ENCODE results near the gene GMPS. TPM values are rescaled to one million over a fixed set of nuclear protein-coding genes. Genes with fewer than 3 reads are reported as not detected.
"Not testable (repeated sequence)": the region's sequence is repeated elsewhere in the genome, so short reads cannot be mapped to it uniquely, and the experiment has no call there.

Gene GMPS
- total RNA-seq (10 to 100 TPM; 40.2 to 43.2 TPM), polyA plus RNA-seq (10 to 100 TPM; 14.9 to 21.8 TPM)
- long read RNA-seq, donor 1, full-length matches to known transcripts: 86 of 109 reads
- long read RNA-seq, donor 1, partial matches to known transcripts: 12 of 109 reads
- long read RNA-seq, donor 1, other reads (novel, unspliced or antisense): 11 of 109 reads
- long read RNA-seq, donor 2, full-length matches to known transcripts: 14 of 18 reads
- long read RNA-seq, donor 2, partial matches to known transcripts: 3 of 18 reads
- long read RNA-seq, donor 2, other reads (novel, unspliced or antisense): 1 of 18 reads

GRCh38 chr3:155870133-155870944, at the start of gene GMPS:
GMPS (plus strand) TSS chr3:155870650; CDS start chr3:155870871, 221 bp downstream.
- WGBS, 2 donors: 0 to 1% methylated on average over 41 to 83 of the region's 83 CpGs
- peak within 1 kb of the TSS; percentile 57 to 71 for H3K27ac ChIP-seq (ENCODE audit: low read depth in 1 of 2, low read length in 2 of 2)
- intact Hi-C loops (cut with DNase I): loop anchor here (1.0 to 10.0 kb wide), 3 partner anchors 16 to 66 kb away; partner anchors contain the start of genes C3orf33 (in 1 of the 2) and SLC33A1 (in 1 of the 2)

GRCh38 chr3:155828490-155829098, 41.9 kb upstream of the GMPS start:
- DNase-seq; H3K4me3 ChIP-seq (ENCODE audit: low read length in 2 of 2); H3K4me1 ChIP-seq (ENCODE audit: control insufficient read depth in 1 of 2, insufficient read depth in 2 of 2, low read length in 2 of 2); intact Hi-C loops (cut with DNase I); H3K27ac ChIP-seq (ENCODE audit: low read depth in 1 of 2, low read length in 2 of 2); H3K9me3 ChIP-seq (ENCODE audit: control insufficient read depth, low read length); H3K36me3 ChIP-seq (ENCODE audit: control insufficient read depth in 1 of 2, insufficient read depth in 2 of 2, low read length in 1 of 2); ATAC-seq (ENCODE audit: low FRiP score); H3K27me3 ChIP-seq (ENCODE audit: control insufficient read depth in 1 of 2, insufficient read depth in 2 of 2, low read length in 1 of 2): not testable (repeated sequence)
- WGBS, 2 donors: 96 to 98% methylated on average over 13 of the region's 13 CpGs

More at GRCh38 chr3:155870133-155870944, at the start of gene GMPS:
- Histone ChIP-seq H3K9me3 (ENCODE audit: control insufficient read depth, low read length) (no peaks in the 10 kb centered on the region), H3K27me3 (ENCODE audit: control insufficient read depth in 1 of 2, insufficient read depth in 2 of 2, low read length in 1 of 2) (no peaks in the 10 kb centered on the region), H3K36me3 (ENCODE audit: control insufficient read depth in 1 of 2, insufficient read depth in 2 of 2, low read length in 1 of 2) (no peaks in the 10 kb centered on the region), H3K4me1 (ENCODE audit: control insufficient read depth in 1 of 2, insufficient read depth in 2 of 2, low read length in 2 of 2) (no peaks in the 10 kb centered on the region), H3K4me3 (ENCODE audit: low read length in 2 of 2) (peak within 1 kb of the TSS; percentile 69 to 87)
- ATAC-seq (ENCODE audit: low FRiP score) (peak; percentile 99), DNase-seq (peak; percentile 97 to 98)

DNA sequence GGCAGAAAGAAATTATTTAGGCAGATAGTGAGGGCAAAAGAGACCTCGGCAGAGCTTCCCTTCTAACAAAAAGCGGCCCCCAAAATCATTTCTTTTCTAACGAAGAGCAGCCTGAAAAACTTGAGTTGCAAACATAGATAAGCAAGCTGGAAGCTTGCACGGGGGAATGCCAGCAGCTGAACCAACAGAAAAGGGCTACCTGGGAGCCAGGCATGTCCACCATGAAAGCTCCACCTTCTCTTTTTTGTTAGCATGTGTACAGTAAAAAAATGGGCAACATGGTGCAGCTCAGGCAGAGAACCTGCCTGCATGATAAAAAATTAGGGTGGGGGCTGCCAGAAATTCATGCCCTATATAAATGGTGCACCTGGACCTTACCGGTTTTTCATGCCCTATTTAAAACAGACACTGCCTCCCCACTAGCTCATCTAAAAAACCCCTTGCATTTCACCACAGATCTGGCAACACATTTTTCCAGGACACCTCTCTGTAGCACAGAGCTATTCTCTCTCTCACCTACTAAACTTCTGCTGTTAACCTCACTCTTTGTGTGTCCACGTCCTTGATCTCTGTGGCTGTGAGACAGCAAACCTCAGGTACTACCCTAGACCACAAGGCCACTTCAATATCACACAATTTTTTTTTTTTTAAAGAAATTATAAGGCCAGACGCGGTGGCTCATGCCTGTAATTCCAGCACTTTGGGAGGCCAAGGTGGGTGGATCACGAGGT, 34.9 kb upstream of the GMPS start:
- no peak for DNase-seq
- intact Hi-C loops (cut with DNase I): no loop called here
- no peaks in the 10 kb centered on the region for H3K36me3 ChIP-seq (ENCODE audit: control insufficient read depth in 1 of 2, insufficient read depth in 2 of 2, low read length in 1 of 2)
- H3K27me3 ChIP-seq (ENCODE audit: control insufficient read depth in 1 of 2, insufficient read depth in 2 of 2, low read length in 1 of 2): no peaks in the 10 kb centered on the region
- no peak for ATAC-seq (ENCODE audit: low FRiP score)
- 83 to 86% methylated on average over 9 of the region's 9 CpGs for WGBS, 2 donors
- H3K4me1 ChIP-seq (ENCODE audit: control insufficient read depth in 1 of 2, insufficient read depth in 2 of 2, low read length in 2 of 2): no peaks in the 10 kb centered on the region
- no peaks in the 10 kb centered on the region for H3K9me3 ChIP-seq (ENCODE audit: control insufficient read depth, low read length)
- no peak overlapping the region for H3K4me3 ChIP-seq (ENCODE audit: low read length in 2 of 2)
- no peak overlapping the region for H3K27ac ChIP-seq (ENCODE audit: low read depth in 1 of 2, low read length in 2 of 2)

- H3K36me3 ChIP-seq (ENCODE audit: control insufficient read depth in 1 of 2, insufficient read depth in 2 of 2, low read length in 1 of 2): peaks cover 0 to 2% of the 10 kb centered on the region in 2 donors
- no peak overlapping the region for H3K27ac ChIP-seq (ENCODE audit: low read depth in 1 of 2, low read length in 2 of 2)
- 39 to 41% methylated on average over 1 of the region's 1 CpG for WGBS, 2 donors
- ATAC-seq (ENCODE audit: low FRiP score) (no peak), DNase-seq (no peak)
- no peaks in the 10 kb centered on the region for H3K27me3 ChIP-seq (ENCODE audit: control insufficient read depth in 1 of 2, insufficient read depth in 2 of 2, low read length in 1 of 2)
- intact Hi-C loops (cut with DNase I): no loop called here
- H3K4me3 ChIP-seq (ENCODE audit: low read length in 2 of 2): no peak overlapping the region
- no peaks in the 10 kb centered on the region for H3K4me1 ChIP-seq (ENCODE audit: control insufficient read depth in 1 of 2, insufficient read depth in 2 of 2, low read length in 2 of 2)
- H3K9me3 ChIP-seq (ENCODE audit: control insufficient read depth, low read length): no peaks in the 10 kb centered on the region
Observed at GRCh38 chr3:155843569-155843968, 26.9 kb upstream of the GMPS start.

DNA sequence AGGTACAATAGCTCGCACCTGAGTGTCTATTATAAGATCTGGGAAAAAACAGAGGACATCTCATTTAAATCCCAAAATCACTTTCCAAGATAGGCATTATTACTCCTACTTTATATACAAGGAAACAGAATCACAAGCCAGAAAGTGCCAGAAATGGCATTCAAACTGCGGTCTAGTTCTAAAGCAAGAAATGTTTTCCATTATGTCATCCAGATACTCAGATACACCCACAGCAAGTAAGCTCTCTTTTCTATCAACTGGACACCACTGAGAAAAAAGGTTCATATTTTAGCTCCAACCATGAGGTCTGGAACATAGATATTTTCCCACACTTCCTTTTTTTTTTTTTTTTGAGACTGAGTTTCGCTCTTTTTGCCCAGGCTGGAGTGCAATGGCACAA, 24.3 kb upstream of the GMPS start:
- ATAC-seq (ENCODE audit: low FRiP score) (no peak), DNase-seq (no peak)
- Histone ChIP-seq H3K27ac (ENCODE audit: low read depth in 1 of 2, low read length in 2 of 2) (no peak overlapping the region), H3K4me1 (ENCODE audit: control insufficient read depth in 1 of 2, insufficient read depth in 2 of 2, low read length in 2 of 2) (peaks cover 0 to 5% of the 10 kb centered on the region in 2 donors), H3K9me3 (ENCODE audit: control insufficient read depth, low read length) (no peaks in the 10 kb centered on the region), H3K36me3 (ENCODE audit: control insufficient read depth in 1 of 2, insufficient read depth in 2 of 2, low read length in 1 of 2) (peaks cover 0 to 2% of the 10 kb centered on the region in 2 donors), H3K27me3 (ENCODE audit: control insufficient read depth in 1 of 2, insufficient read depth in 2 of 2, low read length in 1 of 2) (no peaks in the 10 kb centered on the region), H3K4me3 (ENCODE audit: low read length in 2 of 2) (no peak overlapping the region)
- WGBS, 2 donors: 43 to 49% methylated on average over 3 of the region's 3 CpGs
- intact Hi-C loops (cut with DNase I): no loop called here

DNA sequence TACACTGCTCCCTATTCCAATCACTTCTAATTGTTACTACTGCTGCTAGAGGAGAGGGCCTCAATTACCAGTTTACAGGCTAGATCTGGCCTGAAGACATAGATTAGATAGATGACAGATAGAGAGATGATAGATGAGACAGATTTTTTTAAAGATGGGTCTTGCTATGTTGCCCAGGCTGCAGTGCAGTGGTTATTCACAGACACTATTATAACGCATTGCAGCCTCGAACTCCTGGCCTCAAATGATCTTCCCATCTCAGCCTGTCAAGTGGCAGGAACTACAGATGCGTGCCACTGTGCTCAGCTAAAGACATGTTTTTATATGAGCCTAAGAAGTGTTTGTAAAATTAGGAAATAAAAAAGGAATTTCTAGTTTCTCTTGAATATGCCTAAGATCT, 22.5 kb upstream of the GMPS start:
- 95 to 99% methylated on average over 3 of the region's 3 CpGs for WGBS, 2 donors
- intact Hi-C loops (cut with DNase I): no loop called here
- no peak overlapping the region for H3K27ac ChIP-seq (ENCODE audit: low read depth in 1 of 2, low read length in 2 of 2)
- peaks cover 0 to 2% of the 10 kb centered on the region in 2 donors for H3K36me3 ChIP-seq (ENCODE audit: control insufficient read depth in 1 of 2, insufficient read depth in 2 of 2, low read length in 1 of 2)
- DNase-seq: no peak
- ATAC-seq (ENCODE audit: low FRiP score): no peak
- H3K4me1 ChIP-seq (ENCODE audit: control insufficient read depth in 1 of 2, insufficient read depth in 2 of 2, low read length in 2 of 2): peaks cover 0 to 18% of the 10 kb centered on the region in 2 donors
- H3K4me3 ChIP-seq (ENCODE audit: low read length in 2 of 2): no peak overlapping the region
- no peaks in the 10 kb centered on the region for H3K9me3 ChIP-seq (ENCODE audit: control insufficient read depth, low read length)
- no peaks in the 10 kb centered on the region for H3K27me3 ChIP-seq (ENCODE audit: control insufficient read depth in 1 of 2, insufficient read depth in 2 of 2, low read length in 1 of 2)

DNA sequence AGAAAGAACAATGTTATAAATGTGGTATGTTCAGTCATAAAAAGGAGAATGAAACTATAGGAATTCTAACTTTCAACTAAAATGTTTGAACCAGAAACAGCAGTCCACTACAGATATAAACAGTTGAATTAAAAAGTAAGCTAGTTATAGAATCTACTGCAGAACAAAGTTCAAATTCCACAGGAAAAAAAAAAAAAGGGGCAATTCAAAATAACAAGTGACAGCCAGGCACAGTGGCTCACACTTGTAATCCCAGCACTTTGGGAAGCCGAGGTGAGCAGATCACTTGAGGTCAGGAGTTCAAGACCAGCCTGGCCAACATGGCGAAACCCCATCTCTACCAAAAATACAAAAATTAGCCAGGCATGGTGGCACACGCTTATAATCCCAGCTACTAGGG, 21.0 kb upstream of the GMPS start:
- H3K4me1 ChIP-seq (ENCODE audit: control insufficient read depth in 1 of 2, insufficient read depth in 2 of 2, low read length in 2 of 2): peaks cover 0 to 18% of the 10 kb centered on the region in 2 donors
- H3K36me3 ChIP-seq (ENCODE audit: control insufficient read depth in 1 of 2, insufficient read depth in 2 of 2, low read length in 1 of 2); H3K4me3 ChIP-seq (ENCODE audit: low read length in 2 of 2); H3K27ac ChIP-seq (ENCODE audit: low read depth in 1 of 2, low read length in 2 of 2); H3K9me3 ChIP-seq (ENCODE audit: control insufficient read depth, low read length); intact Hi-C loops (cut with DNase I); ATAC-seq (ENCODE audit: low FRiP score); DNase-seq; H3K27me3 ChIP-seq (ENCODE audit: control insufficient read depth in 1 of 2, insufficient read depth in 2 of 2, low read length in 1 of 2): not testable (repeated sequence)
- 67 to 84% methylated on average over 3 of the region's 3 CpGs for WGBS, 2 donors

DNA sequence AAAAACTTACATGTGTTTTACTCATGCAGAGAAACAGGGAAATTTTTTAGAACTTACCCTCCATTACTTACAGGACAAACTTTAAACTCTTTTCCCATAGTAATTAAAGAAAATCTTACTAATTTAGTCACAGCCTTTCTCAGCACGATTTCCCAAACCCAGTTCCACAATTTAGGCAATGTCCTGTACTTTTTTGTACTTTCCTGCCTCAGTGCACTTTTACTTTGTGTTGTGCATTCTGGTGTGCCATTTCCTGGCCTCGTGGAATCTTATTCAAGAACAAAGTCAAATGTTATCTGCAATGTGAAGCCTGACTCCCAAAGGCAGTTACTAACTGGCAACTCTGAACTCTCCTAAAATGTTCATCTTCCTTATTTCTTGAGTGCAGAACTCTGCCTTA, 18.1 kb upstream of the GMPS start:
- Histone ChIP-seq H3K4me1 (ENCODE audit: control insufficient read depth in 1 of 2, insufficient read depth in 2 of 2, low read length in 2 of 2) (peaks cover 0 to 18% of the 10 kb centered on the region in 2 donors), H3K4me3 (ENCODE audit: low read length in 2 of 2) (peak overlapping the region; percentile 72 to 76), H3K36me3 (ENCODE audit: control insufficient read depth in 1 of 2, insufficient read depth in 2 of 2, low read length in 1 of 2) (peaks cover 0 to 2% of the 10 kb centered on the region in 2 donors), H3K27ac (ENCODE audit: low read depth in 1 of 2, low read length in 2 of 2) (no peak overlapping the region), H3K9me3 (ENCODE audit: control insufficient read depth, low read length) (no peaks in the 10 kb centered on the region), H3K27me3 (ENCODE audit: control insufficient read depth in 1 of 2, insufficient read depth in 2 of 2, low read length in 1 of 2) (no peaks in the 10 kb centered on the region)
- ATAC-seq (ENCODE audit: low FRiP score) (no peak), DNase-seq (no peak)
- intact Hi-C loops (cut with DNase I): loop anchor here (10.0 kb wide), 2 partner anchors 48 to 1232 kb away; partner anchors contain the start of gene C3orf33 (in 1 of the 2)
- 17 to 27% methylated on average over 2 of the region's 2 CpGs for WGBS, 2 donors

Measured in aorta (tissue), 5 donors.